Urothelium cell line (cell line): ENCODE results near the gene NOLC1.
A peak's percentile ranks its signal among the peaks of the same experiment; 100 is the strongest.
"Not testable (repeated sequence)": the region's sequence is repeated elsewhere in the genome, so short reads cannot be mapped to it uniquely, and the experiment has no call there.

Source experiments
- DNase-seq: peaks from one replicate; pipeline ENCODE4 v3.0.0; 2011; ENCODE audit warnings: low spot score, mixed read lengths
- FAIRE-seq: peaks from 2 replicates; lab custom pipeline; 2011; peaks lifted over from hg19 to GRCh38; lab: Jason Lieb, UNC

Gene NOLC1

GRCh38 chr10:102150970-102151773 is 1.0 kb upstream of the NOLC1 start:
- FAIRE-seq (no peak), DNase-seq (no peak)

- peak; percentile 16 for DNase-seq
- no peak for FAIRE-seq
These were observed 329 bp downstream of the NOLC1 start for GRCh38 chr10:102152545-102152890.

DNA sequence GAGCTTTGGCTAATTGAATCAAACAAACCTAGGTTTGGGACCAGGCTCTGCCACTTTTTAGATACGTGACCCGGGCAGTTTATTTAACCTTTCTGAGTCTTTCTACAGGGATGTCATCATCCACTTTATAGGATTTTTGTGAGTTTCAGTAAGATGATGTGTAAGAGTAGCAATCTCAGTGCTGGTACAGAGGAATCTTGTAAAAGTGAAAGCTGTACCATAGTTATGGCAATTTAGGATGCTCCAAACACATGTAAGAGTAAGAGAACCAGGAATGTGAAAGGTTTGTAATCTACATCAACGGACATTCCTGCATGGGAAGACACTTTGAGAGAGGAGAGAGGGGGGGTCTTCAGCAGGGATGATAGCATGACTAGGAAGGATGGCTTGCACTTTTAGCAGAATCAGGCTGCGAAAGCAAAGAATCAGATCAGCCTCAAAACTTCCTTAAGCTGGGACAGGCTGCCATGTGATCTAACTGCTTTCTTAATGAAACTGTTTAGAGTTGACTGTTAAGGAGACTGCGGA is 968 bp downstream of the NOLC1 start:
- no peak for DNase-seq
- FAIRE-seq = no peak

DNA sequence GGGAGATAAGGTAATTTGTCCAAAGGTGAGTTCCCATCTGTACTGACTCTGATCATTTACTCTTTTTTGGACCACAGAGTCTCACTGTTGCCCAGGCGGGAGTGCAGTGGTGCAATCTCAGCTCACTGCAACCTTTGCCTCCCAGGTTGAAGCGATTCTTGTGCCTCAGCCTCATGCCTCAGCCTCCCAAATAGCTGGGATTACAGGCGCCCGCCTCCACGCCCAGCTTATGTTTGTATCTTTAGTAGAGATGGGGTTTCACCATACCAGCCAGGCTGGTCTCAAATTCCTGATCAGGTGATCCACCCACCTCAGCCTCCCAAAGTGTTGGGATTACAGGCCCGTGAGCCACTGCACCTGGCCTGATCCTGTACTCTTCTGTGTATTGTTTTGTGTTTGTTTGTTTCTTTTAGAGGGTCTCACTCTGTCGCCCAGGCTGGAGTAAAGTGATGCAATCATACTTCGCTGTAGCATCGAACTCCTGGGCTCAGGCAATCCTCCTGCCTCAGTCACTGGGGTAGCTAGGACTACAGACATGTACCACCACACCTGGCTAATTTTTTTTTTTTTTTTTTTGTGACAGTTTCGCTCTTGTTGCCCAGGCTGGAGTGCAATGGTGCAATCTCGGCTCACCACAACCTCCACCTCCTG is 2.4 kb downstream of the NOLC1 start:
- no peak for DNase-seq
- no peak for FAIRE-seq

GRCh38 chr10:102157224-102157623 is 5.0 kb downstream of the NOLC1 start:
- FAIRE-seq (no peak), DNase-seq (no peak)

GRCh38 chr10:102159051-102159597 is 6.9 kb downstream of the NOLC1 start:
- DNase-seq (no peak), FAIRE-seq (no peak)

DNA sequence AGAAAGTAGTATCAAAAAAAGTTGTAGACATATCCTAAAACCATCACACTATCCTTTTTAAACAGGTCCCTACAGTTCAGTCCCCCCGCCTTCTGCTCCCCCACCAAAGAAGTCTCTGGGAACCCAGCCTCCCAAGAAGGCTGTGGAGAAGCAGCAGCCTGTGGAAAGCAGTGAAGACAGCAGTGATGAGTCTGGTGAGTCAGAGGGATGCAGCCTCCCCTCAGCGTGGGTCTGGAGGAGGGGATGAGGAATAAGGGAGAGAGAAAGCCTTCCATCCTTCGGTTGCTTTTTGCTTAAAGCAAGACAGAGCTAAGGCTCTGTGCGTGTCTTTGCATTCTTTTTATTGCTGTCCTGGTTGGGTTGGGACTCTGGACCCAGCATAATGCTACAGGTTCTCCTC is 7.6 kb downstream of the NOLC1 start:
- FAIRE-seq = no peak
- no peak for DNase-seq

DNA sequence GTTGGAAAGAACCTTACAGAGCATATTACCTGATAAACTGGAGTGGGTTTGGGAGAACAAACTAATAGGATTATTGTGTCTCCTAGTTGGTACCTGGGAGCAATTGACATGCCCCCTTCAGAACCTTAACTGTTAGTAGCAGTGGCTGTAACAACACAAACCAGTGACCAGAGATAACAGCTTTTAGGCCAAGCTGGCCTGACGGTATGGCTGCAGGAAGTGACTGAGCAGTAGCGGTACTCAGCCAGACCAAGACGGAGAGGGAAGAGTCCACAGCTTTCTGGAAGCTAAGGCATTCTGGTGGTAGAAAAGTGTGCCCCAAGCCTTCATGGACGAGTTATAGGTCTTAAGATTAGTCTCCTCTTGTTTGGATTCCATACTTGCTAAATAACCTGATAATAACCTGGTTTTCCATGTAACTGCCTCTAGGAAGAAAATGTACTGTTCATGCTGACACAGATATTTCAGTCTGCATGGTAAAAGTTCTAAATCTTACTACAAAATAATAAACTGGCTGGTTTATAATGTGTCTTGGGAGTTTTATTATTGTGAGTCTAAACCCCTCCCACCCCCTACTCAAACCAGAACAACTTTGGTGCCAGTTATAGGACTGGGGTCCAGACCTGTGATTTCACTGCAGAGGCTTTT is 11.3 kb downstream of the NOLC1 start:
- FAIRE-seq (no peak), DNase-seq (no peak)

GRCh38 chr10:102167861-102168260 is 15.7 kb downstream of the NOLC1 start:
- no peak for DNase-seq
- FAIRE-seq = no peak

GRCh38 chr10:102170602-102171001 is 18.4 kb downstream of the NOLC1 start:
- FAIRE-seq = no peak
- DNase-seq = no peak

DNA sequence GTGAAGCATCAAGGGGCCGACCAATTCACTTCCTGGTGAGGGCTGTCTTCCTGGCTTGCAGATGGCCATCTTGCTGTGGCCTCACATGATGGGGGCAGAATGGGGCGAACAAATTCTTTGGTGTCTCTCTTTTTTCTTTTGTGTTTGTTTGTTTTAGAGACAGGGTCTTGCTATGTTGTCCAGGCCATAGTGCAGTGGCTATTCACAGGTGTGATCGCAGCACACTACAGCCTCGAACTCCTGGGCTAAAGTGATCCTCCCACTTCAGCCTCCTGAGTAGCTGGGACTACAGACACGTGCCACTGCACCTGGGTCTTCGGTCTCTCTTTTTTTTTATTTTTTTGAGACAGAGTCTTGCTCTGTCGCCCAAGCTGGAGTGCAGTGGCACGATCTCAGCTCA is 20.1 kb downstream of the NOLC1 start:
- no peak for DNase-seq
- FAIRE-seq = no peak

- no peak for DNase-seq
- no peak for FAIRE-seq
These were observed 23.2 kb downstream of the NOLC1 start for GRCh38 chr10:102175415-102175814.

- FAIRE-seq = no peak
- no peak for DNase-seq
These were observed 32.4 kb downstream of the NOLC1 start for GRCh38 chr10:102184606-102185005.

DNA sequence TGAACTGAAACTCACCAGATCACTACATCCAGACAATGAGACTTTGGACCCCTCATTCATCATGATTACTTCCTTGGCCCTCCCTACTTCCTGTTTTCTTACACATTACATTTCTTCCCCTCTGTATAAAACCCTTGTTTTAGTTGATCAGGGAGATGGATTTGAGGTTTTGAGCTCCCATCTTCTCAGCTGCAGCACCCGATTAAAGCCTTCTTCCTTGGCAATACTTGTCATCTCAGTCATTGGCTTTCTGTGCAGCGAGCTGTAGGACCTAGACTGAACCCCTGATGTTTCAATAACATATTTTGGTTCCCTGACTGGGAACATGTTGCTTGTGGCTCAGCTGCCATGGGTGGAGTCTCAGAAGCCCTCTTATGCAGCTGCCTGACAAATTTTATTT is 33.1 kb downstream of the NOLC1 start:
- FAIRE-seq (no peak), DNase-seq (no peak)

DNA sequence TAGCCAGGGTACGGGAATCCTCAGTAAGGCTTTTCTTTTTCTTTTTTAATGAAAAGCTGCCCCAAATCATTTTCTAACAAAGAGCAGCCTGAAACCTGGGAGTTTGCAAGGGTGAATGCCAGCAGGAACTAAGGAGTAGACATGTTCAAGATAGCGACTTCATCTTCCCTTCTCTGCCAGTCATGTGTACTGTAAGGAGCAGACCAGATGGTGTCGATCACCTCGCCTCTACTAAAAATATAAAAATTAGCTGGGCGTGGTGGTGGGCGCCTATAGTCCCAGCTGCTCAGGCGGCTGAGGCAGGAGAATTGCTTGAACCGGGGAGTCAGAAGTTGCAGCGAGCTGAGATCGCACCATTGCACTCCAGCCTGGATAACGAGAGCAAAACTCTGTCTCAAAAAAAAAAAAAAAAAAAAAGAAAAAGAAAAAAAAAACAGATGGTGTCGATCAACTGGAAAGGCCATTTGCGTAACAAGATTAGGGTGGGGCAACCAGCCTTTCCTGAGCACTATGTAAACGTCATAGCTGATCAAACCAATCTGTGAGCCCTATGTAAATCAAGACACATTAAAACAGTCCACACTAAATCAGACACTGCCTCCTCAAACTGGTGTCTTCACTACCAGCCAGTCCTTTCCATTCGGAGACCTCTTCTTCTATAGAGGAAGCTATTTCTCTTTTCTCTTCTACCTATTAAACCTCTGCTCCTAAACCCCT is 33.8 kb downstream of the NOLC1 start:
- DNase-seq (no peak), FAIRE-seq (no peak)

DNA sequence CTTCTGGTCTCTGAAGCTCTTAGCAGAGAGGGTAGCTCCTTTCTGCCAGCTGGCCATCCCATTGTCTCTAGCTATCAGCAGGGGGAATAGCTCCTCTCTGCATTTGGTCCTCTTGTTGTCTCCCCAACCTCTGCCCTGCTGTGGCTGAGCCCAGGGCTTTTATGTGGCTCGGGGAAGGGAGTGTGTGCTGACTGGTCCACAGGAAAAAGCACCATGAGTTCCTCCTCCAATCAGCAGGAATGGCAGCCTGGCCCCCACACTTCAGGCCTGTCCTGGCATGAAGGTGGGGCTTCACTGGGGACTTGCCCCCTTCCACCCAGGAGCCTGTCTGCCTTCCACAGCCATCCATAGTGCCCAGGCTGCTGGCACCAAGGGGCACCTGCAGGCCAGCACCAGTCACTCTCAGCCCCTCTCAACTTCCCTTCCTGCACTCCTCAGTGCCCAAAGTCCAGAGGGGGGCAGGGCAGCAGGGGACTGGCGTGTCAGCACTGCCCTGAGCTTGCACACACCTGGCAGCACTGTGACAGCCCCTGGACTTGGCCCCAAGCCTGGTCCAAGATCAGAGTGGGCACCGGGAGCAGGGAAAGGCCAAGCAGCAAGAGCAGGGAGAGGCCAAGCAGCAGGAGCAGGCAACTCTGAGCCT is 36.2 kb downstream of the NOLC1 start:
- FAIRE-seq = no peak
- no peak for DNase-seq

DNA sequence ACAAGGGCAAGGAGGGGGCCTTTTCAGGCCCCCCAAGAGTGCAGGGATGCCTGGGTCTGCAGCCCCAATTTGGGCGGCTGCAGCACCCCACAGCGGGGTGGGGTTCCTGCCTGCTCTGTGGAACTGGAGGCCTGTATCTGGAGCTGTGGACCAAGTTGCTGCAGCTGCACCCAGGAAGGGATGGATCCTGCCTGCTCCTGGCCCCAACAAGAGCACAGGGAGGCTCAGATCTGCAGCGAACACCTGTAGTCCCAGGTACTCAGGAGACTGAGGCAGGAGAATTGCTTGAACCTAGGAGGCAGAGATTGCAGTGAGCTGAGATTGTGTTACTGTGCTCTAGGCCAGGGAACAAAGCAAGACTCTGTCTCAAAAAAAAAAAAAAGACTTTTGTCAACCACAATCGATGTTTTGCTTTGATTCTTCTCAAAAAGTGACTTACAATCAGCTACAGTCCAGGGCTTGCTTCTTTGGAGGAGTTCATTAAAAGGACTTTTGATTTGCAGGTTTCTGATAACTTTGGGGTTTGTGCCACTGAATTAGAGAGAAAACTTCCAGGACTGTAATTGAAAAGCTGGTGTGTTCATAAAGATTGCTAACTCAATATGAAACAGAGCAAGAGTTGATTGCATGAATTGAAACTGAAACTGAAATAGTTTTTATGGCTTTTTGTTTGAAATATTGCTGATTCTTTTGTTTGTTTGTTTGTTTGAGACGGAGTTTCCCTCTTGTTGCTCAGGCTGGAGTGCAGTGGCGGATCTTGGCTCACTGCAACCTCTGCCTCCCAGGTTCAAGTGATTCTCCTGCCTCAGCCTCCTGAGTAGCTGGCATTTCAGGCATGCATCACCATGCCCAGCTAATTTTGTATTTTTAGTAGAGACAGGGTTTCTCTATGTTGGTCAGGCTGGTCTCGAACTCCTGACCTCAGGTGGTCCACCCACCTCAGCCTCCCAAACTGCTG is 37.0 kb downstream of the NOLC1 start:
- not testable (repeated sequence) for FAIRE-seq, DNase-seq

DNA sequence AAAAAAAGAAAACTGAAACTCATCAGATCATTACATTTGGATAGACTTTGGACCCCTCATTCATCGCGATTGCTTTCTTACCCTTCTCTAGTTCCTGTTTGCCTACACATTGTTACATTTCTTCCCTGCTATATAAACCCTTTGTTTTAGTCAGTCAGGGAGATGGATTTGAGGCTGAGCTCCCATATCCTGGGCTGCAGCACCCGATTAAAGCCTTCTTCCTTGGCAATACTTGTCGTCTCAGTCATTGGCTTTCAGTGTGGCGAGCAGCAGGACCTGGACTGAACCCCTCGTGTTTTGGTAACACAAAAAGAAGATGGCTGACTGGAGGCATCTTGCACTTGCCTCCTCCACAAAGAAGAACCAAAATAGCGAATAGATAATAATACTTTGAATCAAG is 39.8 kb downstream of the NOLC1 start:
- FAIRE-seq (no peak), DNase-seq (no peak)

- DNase-seq (no peak), FAIRE-seq (no peak)
These were observed 43.2 kb downstream of the NOLC1 start for GRCh38 chr10:102195296-102195870.
